ENCODE data around the gene MAST1.

MAST1 gene

DNA sequence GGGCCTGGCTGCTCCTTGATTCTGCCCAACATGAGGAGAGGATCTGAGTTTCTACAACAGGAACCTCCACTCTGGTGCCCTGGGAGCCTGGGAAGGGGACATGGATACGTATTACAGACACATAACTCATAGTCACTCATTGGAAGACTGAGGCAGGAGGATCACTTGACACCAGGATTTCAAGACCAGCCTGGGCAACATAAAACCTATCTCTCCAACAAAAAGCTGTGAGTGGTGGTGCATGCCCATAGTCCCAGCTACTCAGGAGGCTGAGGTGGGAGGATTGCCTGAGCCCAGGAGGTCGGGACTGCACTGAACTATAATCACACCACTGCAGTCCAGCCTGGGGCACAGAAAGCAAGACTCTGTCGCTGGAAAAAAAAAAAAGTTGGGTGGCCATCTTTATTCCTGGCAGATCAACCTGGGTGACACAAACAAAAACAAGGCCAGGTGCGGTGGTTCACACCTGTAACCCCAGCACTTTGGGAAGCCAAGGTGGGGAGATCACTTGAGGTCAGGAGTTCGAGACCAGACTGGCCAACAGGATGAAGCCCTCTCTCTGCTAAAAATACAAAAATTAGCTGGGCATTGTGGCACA is 49.8 kb downstream of the MAST1 start:
- no peak overlapping the region for H3K27ac ChIP-seq
- TF ChIP-seq, protein P1, sequence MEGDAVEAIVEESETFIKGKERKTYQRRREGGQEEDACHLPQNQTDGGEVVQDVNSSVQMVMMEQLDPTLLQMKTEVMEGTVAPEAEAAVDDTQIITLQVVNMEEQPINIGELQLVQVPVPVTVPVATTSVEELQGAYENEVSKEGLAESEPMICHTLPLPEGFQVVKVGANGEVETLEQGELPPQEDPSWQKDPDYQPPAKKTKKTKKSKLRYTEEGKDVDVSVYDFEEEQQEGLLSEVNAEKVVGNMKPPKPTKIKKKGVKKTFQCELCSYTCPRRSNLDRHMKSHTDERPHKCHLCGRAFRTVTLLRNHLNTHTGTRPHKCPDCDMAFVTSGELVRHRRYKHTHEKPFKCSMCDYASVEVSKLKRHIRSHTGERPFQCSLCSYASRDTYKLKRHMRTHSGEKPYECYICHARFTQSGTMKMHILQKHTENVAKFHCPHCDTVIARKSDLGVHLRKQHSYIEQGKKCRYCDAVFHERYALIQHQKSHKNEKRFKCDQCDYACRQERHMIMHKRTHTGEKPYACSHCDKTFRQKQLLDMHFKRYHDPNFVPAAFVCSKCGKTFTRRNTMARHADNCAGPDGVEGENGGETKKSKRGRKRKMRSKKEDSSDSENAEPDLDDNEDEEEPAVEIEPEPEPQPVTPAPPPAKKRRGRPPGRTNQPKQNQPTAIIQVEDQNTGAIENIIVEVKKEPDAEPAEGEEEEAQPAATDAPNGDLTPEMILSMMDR (conservative IDR thresholded peaks at IDR 0.05): no peak

DNA sequence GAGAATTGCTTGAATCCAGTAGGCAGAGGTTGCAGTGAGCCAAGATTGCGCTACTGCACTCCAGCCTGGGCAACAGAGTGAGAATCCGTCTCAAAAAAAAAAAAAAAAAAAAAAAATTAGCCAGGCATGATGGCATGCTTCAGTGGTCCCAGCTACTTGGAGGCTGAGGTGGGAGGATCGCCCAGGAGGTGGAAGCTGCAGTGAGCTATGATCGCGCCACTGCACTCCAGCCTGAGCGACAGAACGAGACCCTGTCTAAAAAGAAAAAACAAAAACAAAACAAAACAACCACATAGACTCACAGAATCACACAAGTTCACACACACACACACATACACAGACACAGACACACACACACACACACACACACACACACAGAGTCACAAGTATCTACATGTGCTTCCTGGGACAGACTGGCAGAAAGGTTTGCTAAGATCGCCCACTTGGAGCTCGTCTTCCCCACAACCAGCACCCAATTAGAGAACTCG is 52.0 kb downstream of the MAST1 start:
- peak overlapping the region; percentile 56 for H3K27ac ChIP-seq

DNA sequence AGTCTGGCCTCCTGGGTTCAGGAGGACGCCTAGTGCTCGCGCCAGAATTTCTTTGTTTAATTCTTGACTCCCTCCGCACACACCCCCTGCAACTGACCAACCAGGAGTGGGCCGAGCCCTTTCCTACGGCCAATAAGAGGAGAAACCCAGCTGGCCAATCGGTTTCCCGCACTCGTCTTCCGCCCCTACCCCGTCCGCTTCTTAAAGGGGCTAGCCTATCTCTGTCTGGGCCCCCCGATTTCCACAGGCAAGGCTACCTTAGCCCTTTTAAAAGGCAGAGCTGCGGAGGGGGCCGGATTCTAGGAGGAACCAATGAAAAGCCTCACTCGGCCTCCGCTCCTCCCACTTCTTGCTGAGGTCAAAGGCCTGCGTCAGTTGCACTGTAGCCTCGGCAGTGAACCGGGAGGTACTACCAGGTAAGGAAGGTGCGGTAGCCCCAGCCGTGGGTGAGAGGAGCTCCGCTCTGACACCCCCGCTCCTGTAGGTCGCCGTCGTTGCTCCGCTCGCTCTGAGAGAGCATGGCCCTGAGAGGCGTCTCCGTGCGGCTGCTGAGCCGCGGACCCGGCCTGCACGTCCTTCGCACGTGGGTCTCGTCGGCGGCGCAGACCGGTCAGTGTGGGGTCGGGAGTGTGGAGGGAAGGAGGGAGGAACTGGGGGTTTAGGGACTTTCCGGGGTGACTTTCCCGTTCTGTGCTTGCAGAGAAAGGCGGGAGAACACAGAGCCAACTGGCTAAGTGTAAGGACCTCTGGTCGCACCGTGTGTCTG is 52.7 kb downstream of the MAST1 start, which contains the start of gene GCDH:
GCDH (plus strand) TSS at position 374 of the 766 bp plus-strand sequence; CDS start at position 519, 145 bp downstream.
- TF ChIP-seq, protein P1 (conservative IDR thresholded peaks at IDR 0.05): no peak
- H3K27ac ChIP-seq: peak within 1 kb of the TSS; percentile 56

GRCh38 chr19:12891553-12892021 is 53.3 kb downstream of the MAST1 start:
- TF ChIP-seq, protein P1 (conservative IDR thresholded peaks at IDR 0.05): no peak
- peak overlapping the region; percentile 56; the same call in 1 of the 2 replicates for H3K27ac ChIP-seq

DNA sequence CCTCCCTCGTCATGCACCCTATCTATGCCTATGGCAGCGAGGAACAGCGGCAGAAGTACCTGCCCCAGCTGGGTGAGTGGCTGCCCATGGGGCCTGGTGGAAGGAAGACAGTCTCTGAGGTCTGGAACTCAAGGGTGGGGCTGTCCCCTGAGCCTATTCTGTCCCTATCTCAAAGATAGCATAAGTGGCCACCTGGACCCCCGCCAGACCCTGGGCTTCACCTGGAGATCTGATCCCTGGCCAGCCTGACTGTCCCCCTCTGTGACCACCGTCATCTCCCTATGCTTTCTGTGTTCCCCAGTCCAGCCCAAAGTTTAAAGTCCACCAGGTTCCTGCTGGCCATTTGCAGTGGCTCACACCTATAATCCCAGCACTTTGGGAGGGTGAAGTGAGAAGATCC is 55.3 kb downstream of the MAST1 start:
- TF ChIP-seq, protein P1 (conservative IDR thresholded peaks at IDR 0.05): no peak
- no peak overlapping the region for H3K27ac ChIP-seq

GRCh38 chr19:12896460-12896859 is 58.1 kb downstream of the MAST1 start:
- no peak overlapping the region for H3K27ac ChIP-seq
- TF ChIP-seq, protein P1 (conservative IDR thresholded peaks at IDR 0.05): no peak

DNA sequence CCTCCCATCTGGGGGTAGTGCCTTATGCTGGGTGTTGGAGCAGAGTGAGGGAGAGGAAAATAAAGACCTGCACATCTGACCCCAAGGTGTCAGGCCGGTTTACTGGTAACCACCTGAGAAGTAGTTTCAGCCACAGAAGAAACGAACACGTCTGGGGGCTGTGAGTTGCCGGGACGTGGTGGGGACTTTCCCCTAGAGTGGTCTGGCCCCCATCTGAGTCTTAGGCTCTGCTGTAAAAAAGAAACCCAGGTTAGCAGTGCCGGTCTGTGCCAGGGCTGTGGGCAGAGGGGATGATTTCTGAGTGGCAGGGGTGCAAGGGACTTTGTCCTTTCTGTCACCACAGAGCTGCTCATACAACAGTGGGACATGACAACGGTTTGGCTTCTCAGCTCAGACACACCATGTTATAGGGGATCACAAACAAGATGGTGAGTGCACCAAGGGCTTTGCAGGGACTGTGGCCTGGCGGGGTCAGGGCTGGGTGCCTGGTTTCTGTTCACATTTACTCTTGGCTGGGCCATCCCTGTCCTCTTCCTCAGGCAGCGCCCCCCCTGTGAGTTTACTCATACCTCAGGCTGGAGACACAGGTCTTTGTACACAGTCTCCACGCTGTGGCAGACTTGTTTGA is 61.7 kb downstream of the MAST1 start:
- no peak overlapping the region for H3K27ac ChIP-seq
- TF ChIP-seq, protein P1 (conservative IDR thresholded peaks at IDR 0.05): no peak
